ENCODE measurements around the gene SWSAP1.
A peak's percentile ranks its signal among the peaks of the same experiment; 100 is the strongest.
"Not testable (repeated sequence)": the region's sequence is repeated elsewhere in the genome, so short reads cannot be mapped to it uniquely, and the experiment has no call there.

The SWSAP1 gene

DNA sequence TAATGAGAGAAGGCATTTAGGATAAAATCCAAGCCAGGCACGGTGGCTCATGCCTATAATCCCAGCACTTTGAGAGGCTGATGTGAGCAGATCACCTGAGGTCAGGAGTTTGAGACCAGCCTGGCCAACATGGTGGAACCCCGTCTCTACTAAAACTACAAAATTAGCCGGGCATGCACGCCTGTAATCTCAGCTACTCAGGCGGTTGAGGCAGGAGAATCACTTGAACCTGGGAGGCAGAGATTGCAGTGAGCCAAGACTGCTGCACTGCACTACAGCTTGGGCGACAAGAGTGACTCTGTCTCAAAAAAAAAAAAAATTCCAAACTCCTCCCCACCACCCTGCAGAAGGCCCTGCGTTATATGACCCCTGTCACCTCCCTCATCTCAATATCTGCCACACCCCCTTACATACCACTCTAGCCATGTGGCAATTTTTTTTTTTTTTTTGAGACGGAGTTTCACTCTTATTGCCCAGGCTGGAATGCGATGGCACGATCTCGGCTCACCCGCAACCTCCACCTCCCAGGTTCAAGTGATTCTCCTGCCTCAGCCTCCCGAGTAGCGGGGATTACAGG lies 4.9 kb downstream of the SWSAP1 start:
- not testable (repeated sequence) for DNase-seq

DNA sequence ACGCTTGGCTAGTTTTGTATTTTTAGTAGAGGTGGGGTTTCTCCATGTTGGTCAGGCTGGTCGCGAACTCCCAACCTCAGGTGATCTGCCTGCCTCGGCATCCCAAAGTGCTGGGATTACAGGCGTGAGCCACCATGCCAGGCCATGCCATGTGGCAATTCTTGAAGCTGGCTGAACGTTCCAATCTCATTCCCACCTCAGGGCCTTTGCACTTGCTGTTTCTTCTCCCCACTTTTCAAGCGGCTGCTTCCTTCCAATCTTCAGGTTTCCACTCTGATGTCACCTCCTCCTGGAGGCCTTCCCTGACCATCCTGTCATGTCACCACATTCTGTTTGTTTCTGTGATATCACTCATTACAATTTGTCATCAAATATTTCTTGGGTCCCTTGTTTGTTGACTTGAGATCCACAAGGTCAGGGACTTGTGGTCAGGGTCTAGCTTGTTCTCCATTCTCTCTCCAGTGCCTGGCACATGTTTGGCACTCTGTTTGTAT lies 5.4 kb downstream of the SWSAP1 start:
- no peak for DNase-seq

DNA sequence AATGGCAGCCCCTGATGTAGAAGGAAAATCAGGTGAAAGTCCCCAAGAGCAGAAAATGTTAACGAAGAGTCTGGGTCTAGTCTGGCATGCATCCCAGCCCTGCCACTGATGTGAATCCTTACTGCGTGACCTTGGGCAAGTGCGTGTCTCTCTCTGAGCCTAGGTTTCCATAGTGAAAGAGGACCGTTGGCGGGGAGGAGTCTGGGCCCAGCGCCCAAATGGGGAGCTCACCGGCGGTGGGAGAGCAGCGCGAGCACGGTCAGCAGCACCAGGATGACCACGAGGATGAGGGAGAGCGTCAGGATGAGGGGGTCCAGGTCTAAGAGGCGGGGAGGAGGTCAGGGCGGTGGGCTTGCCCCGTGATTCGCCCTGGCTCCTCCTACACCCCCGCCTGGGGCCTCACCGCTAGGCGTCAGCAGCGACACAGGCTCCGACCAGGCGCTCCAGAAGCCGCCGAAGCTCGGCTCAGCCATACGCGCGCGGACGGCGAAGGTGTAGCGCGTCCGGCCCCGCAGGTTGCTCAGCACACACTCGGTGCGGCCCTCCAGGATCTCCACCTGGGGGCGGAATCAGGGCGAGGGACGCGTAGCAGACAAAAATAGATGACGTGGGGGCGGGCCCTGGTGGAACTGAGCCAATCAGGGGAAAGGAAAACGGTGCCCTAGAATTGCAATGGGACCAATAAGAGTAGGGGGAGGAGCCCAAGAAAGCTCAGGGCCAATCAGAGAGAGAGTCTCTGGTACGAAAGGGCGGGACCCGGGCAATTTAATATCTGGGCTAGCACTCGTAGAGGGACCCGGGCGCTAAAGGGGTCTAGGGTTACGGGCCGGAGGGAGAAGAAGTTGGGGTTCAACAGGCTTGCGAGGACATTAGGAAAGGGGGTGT lies 6.4 kb downstream of the SWSAP1 start:
- DNase-seq = peak; percentile 5

DNA sequence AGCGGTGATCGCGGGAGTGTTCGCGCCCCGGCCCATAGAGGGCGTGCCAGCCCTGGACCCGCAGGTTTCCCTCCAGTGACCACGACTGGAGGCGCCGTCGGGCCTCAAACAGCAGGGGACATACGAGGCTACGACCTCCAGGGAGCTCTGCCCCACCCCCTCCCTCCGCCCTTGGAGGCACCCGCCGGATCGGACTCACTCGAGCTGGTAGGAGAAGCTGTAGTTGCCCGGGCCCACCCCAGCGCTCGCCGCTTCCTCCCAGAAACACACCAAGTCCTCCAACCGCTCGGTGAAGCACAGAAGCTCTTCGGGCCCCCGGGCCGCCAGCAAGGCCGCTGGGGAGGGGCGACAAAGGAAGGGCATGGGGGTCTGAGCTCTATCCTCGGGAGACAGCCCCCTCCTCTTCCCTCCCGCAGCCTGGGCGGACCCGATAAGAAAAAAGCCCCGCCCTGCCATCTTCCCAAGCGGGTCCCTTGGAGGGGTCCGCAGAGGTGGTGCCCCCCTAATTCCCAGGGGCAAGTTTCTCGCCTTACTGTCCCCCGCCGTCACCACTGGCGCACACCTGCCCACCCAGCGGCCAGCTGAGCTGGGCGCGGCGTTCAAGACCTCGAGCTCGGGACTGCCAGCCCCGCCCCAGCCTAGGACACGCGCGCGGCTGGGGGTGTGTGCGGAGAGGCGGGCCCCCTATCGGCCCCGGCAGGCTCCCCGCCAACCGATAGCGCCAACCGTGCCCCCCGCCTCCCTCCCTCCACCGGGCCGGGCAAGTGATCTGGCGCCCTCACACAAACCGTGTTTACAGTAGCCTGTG lies 8.6 kb downstream of the SWSAP1 start:
- DNase-seq = no peak

DNA sequence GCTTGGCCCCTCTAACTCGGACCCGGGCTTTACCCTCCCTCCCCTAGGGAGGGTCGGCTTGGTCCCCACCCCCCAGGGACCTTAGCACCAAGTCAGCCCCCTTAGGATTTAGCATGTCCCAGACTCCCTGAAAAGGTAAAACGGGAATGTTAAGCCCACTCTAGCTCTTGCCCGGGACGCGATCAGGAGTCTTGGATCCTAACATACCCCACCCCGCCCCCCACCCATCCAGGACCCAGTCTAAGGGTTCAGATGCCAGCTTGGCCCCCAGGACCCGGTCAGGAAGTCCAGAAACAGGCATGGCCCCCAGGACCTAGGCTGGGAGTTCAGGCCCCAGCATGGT lies 9.2 kb downstream of the SWSAP1 start:
- DNase-seq = no peak

DNA sequence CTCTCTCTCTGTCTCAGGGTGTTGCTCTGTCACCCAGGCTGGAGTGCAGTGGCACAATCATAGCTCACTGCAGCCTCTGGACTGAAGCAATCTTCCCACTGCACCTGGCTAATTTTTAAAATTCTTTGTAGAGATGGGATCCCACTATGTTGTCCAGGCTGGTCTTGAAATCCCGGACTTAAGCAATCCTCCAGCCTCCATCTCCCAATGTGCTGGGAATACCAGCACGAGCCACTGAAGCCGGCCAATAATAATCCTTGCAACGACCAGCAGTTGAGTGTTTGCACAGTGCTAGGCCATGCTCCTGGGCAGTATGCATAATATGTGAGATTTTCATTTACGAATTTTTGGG lies 10.3 kb downstream of the SWSAP1 start:
- no peak for DNase-seq

DNA sequence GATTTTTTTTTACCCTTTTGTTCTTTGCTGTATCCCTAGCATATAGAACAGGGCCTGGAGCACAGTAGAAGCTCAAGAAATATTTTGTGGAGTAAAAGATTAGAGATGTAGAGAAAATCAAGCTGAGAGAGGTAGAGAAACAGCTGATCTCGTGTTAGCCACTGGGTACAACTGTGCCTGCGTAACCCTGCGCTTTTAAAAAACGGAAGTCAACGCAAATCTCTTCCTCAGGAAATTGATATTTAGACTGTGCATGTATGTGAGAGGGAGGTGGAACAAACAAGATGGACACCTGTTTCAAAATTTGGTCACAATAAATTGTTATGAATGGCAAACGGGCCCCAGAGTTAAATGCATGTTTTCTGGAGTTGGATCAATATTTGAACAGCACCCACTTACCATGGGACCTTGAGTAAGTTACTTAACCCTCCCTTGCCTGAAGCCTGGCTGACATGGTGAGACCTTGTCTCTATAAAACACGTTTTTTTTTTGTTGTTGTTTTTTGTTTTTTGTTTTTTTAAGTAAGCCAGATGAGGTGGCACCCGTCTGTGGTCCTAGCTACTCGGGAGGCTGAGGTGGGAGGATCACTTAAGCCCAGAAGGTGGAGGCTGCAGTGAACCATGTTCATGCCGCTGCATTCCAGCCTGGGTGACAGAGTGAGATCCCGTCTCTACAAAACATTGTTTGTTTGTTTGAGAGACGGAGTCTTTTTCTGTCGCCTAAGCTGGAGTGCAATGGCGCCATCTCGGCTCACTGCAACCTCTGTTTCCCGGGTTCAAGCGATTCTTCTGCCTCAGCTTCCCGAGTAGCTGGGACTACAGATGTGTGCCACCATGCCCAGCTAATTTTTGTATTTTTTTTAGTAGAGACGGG lies 12.9 kb downstream of the SWSAP1 start:
- no peak for DNase-seq

DNA sequence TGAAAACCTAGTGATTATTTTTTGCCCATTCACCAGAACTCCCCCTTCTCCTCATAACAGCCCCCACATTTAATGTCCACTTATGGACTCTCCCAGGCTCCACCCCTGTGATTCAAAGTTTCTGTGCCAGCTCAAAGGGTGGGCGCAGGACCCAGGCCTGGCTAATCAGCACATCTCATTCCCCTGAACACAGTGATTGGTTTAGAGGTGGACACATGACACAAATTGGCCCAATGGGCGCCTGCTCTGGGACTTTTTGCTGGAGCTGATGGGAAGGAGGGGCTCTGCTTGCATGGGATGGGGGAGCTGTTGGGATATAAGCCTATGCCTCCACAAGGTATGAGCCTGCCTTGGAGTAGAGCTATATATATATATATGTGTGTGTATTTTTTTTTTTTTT lies 15.9 kb downstream of the SWSAP1 start:
- DNase-seq = no peak

DNA sequence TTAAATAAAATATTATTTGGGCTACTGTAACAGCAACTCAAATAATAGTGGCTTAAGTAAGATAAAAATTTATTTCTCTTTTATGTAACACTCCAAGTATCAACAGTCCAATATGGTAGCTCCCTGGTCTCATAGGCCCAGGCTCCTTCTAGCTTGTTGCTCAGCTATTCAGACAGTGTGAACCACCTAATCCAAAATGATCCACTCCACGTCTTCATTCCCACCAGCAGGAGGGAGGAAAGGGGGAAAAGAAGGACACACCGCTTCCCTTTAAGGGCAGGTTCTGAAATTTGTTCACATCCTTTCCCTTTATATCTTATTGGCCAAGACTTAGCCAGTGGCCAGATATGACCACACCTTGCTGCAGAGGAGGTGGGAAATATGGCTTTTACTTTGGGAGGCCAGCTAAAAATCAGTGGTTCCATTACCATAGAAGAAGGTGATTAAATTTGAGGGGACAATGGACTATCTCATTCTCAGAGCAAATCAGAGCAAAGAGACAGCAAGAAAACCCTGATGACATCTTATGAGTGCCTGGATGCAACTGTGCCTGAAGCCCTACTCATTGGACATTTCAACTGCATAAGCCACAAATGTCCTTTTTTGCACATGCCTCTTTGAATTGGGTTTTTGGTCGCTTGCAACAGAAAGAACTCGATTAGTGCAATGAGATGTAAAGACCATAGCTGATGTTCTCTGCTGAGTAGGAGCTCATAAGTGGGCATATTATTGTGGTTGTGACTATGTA lies 16.6 kb downstream of the SWSAP1 start:
- DNase-seq = no peak

DNA sequence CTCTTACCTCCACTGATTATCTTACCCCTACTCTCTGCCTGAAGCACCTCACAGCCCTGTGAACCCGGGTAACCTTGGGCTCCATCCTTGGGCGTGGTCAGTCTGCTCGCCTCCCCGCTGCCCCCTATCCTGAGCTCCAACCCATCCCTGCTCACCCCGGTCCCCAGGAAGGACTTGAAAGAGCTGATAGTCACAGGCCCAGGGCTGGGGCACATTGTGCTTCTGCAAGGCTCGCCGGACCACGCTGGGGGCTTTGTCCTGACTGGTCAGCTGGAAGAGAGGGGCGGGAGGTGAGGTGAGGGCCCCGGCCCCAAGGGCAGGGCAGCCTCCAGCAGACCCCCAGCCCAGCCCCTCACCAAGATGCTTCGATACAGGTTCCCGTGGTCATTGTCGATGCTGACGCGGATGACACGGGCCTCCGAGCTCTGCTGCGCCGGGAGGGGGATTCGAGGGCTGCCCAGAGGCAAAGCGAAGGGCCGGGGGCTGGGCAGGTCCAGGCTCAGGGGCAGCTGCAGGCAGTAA lies 22.7 kb downstream of the SWSAP1 start:
- no peak for DNase-seq

DNA sequence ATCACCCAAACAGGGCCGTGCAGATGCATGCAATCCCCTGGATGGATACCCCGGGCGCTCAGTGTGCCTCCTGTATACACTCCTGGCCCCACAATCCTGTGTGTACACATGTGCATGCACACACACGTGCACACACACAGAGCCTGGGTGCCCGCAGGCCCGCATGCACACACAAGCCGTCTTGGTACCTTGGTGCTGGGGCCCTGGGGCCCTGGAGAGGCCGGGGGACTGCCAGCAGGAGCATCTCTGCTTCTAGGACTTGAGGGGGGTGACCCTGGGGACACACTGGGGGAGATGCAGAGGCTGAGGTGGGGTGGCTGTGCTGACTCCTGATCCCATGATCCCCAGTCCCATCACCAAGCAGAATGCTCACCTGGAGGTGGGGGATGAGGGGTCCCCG lies 25.2 kb downstream of the SWSAP1 start:
- no peak for DNase-seq

DNA sequence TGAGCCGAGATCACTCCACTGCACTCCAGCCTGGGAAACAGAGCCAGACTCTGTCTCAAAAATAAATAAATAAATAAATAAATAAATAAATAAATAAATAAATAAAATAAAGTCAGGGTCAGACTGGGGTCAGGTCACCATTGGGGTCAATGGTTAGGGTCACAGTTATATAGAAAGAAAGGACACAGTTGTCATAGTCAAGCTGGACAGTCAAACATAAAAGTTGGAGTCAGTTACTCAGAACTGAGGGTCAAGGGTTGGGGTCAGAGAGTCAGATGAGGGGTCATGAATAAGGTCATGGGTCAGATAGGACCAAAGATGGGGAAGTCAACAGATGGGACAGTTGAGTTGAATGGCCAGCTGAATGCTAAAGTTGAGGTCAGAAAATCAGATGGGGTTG lies 26.3 kb downstream of the SWSAP1 start:
- no peak for DNase-seq

DNA sequence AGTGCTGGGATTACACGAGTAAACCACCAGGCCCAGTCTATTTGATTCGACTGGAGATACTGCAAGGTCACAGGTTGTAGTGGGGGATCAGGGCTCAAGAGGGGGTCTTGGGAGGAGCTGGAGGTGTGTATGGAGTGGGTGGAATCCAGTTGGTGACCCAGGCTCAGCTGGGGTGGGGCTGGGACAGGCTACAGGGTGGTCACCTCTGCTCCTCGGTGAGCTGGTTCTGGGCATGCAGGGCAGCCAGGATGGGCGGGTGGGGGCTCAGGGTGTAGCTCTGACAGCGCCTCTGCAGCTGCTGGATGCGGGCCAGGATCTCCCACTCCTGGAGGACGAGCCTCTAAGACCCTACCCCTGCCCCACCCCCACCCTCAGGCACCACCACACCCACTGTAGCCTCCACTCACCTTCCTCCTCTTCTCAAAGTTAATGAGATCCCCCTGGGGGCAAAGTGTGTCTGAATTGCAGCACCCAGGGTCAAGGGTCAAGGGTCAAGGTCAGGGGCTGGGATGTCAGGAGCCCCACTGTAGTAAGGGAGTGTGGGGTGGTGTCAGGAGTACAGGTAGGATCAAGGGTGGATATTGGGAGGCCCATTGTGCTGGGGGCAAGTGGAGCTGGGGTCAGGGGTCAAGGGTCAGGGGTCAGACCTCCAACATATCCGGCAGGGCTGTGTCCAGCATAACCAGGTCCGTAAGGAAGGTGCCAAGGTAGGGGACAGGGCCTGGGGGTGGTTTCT lies 27.5 kb downstream of the SWSAP1 start:
- no peak for DNase-seq

DNA sequence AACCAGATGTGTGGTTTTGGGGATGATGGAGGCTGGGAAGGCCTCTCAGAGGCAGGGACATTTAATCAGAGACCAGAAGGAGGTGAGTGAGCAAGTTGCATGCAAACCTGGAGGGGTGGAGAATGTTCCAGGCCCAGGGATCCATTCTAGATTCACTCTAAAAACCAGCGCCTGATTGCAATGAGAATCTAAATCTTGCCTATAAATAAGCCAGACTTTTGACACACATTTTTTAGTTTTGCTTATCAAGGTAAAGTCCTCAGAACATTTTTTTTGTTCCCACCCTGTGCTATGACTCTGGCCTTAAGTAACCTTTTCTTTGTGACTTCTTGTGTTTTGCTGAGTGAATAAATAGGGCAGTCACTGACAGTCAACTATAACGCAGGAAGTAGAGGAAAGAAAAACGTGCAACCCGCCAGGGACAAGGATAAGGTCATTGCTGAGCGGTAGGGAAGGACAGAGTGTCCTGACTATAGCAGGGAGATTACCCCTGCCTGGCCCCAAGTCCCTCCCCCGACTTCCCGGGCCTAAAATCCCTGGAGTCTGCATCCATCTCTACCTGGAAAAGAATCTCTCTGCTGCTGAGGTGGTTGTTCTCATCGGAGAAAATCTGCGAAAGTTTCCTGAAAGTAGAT lies 30.2 kb downstream of the SWSAP1 start:
- no peak for DNase-seq

DNA sequence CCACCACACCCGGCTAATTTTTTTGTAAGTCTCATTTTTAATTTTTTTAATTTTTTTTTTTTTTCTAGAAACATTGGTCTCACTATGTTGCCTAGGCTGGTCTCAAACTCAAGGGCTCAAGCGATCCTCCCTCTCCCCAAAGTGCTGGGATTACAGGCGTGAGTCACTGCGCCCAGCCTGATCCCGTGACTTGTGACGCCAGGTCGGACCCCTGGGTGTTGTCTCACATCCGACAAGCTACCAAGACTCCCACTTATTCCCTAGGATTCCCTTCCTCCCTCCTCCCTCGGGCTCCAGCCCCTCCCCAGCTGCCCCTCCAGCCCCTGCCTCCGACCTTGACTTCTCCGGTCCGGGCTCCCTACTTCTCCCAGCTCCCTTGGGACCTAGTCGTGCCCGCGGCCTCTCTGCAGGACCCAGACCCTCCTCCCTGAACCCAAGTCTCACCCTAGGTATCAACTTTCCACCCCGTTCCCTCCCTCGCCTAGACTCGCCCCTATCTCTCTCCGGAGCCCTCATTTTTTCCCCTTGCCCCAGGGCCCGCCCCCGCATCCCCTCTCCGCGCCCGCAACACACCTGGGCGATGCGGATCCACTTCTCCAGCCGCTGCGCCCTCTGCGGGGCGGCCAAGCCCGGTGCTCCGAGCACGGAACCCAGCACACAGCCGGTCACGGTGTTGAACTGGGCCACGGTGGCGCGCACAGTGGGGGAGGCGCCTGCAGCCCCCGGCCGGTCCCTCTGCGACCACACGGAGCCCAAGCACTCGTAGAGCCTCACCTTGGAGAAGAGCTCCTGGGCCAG lies 31.6 kb downstream of the SWSAP1 start:
- no peak for DNase-seq

DNA sequence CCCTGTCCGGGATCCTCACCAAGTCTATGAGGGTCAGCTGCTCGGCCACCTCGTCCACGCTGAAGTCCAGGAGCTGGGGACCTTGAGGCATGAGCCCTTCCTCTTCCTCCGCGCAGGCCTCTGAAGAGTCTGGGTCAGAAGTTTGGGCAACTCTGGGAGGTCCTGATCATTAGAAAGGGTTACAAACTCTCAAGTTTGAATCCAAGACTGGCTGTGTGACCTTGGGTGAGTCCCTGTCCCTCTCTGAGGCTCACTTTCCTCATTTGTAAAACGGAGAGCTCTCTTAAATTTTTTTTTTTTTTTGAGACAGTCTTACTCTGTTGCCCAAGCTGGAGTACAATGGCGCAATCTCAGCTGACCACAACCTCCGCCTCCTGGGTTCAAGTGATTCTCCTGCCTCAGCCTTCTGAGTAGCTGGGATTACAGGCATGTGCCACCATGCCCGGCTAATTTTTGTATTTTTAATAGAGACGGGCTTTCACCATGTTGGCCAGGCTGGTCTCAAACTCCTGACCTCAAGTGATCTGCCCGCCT lies 32.3 kb downstream of the SWSAP1 start:
- DNase-seq = not testable (repeated sequence)

DNA sequence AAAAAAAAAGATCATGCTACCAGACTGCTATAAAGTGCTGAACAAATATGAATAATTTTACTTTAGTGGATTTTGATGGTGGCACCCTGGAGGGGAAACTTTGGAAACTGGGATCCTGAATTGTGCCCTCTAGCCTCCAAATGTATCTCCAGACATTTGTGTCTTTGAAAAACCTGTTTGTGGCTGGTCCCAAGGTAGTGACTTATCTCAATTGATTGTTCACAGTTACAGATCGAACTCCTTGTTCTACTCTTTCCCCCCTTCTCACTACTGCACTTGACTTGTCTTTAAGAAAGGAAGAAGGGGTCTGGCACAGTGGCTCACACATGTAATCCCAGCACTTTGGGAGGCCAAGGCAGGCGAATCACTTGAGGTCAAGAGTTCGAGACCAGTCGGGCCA lies 34.1 kb downstream of the SWSAP1 start:
- DNase-seq = no peak

DNA sequence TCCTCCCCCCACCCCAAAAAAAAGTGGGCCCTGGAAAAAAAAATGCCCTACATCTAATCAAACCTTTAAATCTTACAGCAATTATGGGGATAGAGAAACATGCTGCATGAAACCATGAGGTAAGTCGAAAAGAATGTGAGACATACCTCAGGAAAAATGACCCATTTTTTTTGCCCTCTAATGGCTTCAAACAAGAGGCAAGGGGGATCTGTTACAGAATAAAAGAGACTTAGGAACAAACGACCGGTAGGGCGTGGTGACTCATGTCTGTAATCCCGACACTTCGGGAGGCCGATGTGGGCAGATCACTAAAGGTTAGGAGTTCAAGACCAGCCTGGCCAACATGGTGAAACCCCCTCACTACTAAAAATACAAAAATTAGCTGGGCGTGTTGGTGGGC lies 36.2 kb downstream of the SWSAP1 start:
- DNase-seq = no peak

DNA sequence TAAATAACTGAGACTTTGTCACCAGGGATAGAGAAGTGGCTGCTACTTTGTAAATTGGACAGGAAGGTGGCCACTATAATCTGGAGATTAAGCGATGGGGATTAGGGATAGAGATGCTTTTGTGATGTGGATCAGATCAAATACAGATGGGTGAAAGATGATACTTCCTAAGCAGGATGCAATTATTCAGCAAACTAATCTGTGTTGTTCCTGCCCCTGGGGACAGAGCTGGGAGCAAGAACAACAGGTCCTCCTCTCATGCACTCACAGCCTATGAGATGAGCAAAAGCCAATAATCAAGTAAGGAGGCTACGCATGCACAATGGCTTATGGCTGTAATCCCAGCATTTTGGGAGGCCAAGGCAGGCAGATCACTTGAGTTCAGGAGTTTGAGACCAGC lies 40.1 kb downstream of the SWSAP1 start:
- no peak for DNase-seq

Measured in NCI-H1694 treated with DMSO at 0.1 percent for 48 hours (cell line).